ENCODE results near the gene CNTN5.
A peak's percentile ranks its signal among the peaks of the same experiment; 100 is the strongest.
"Not testable (repeated sequence)": the region's sequence is repeated elsewhere in the genome, so short reads cannot be mapped to it uniquely, and the experiment has no call there.

Gene CNTN5

GRCh38 chr11:99814021-99814420, 793.3 kb downstream of the CNTN5 start:
- DNase-seq: no peak
- no peaks in the 10 kb centered on the region for H3K4me1 Mint-ChIP-seq
- H3K27me3 Mint-ChIP-seq: no peaks in the 10 kb centered on the region
- no peak overlapping the region for H3K27ac Mint-ChIP-seq
- H3K4me3 Mint-ChIP-seq: no peak overlapping the region
- peaks cover 18 to 24% of the 10 kb centered on the region in 2 donors for H3K9me3 Mint-ChIP-seq
- no peak for ATAC-seq

- DNase-seq (no peak), ATAC-seq (no peak)
- Mint-ChIP-seq H3K9me3 (peaks cover 24 to 29% of the 10 kb centered on the region in 2 donors), H3K27ac (no peak overlapping the region), H3K4me1 (no peaks in the 10 kb centered on the region), H3K27me3 (no peaks in the 10 kb centered on the region), H3K4me3 (no peak overlapping the region)
Observed at GRCh38 chr11:99814738-99815137, 794.0 kb downstream of the CNTN5 start.

GRCh38 chr11:99818991-99819390, 798.2 kb downstream of the CNTN5 start:
- Mint-ChIP-seq H3K9me3 (peaks cover 25 to 27% of the 10 kb centered on the region in 2 donors), H3K4me1 (no peaks in the 10 kb centered on the region), H3K4me3 (no peak overlapping the region), H3K27me3 (no peaks in the 10 kb centered on the region), H3K27ac (no peak overlapping the region)
- DNase-seq (no peak), ATAC-seq (no peak)

- H3K9me3 Mint-ChIP-seq: peaks cover 5 to 7% of the 10 kb centered on the region in 2 donors
- no peaks in the 10 kb centered on the region for H3K4me1 Mint-ChIP-seq
- H3K27ac Mint-ChIP-seq: no peak overlapping the region
- no peak overlapping the region for H3K4me3 Mint-ChIP-seq
- H3K27me3 Mint-ChIP-seq: no peaks in the 10 kb centered on the region
- ATAC-seq (no peak), DNase-seq (no peak)
Observed at GRCh38 chr11:99822846-99823565, 802.3 kb downstream of the CNTN5 start.

- peaks cover 0 to 11% of the 10 kb centered on the region in 2 donors for H3K9me3 Mint-ChIP-seq
- DNase-seq, H3K4me3 Mint-ChIP-seq, H3K4me1 Mint-ChIP-seq, ATAC-seq, H3K27me3 Mint-ChIP-seq, H3K27ac Mint-ChIP-seq: not testable (repeated sequence)
Observed at GRCh38 chr11:99836739-99837138, 816.0 kb downstream of the CNTN5 start.

- no peaks in the 10 kb centered on the region for H3K9me3 Mint-ChIP-seq
- H3K4me3 Mint-ChIP-seq: no peak overlapping the region
- ATAC-seq (no peak), DNase-seq (no peak)
- no peak overlapping the region for H3K27ac Mint-ChIP-seq
- no peaks in the 10 kb centered on the region for H3K27me3 Mint-ChIP-seq
- no peaks in the 10 kb centered on the region for H3K4me1 Mint-ChIP-seq
Observed at GRCh38 chr11:99841885-99842284, 821.1 kb downstream of the CNTN5 start.

GRCh38 chr11:99865951-99866350, 845.2 kb downstream of the CNTN5 start:
- no peaks in the 10 kb centered on the region for H3K4me1 Mint-ChIP-seq
- no peaks in the 10 kb centered on the region for H3K27me3 Mint-ChIP-seq
- ATAC-seq (no peak), DNase-seq (no peak)
- no peak overlapping the region for H3K27ac Mint-ChIP-seq
- peaks cover 0 to 5% of the 10 kb centered on the region in 2 donors for H3K9me3 Mint-ChIP-seq
- no peak overlapping the region for H3K4me3 Mint-ChIP-seq

- Mint-ChIP-seq H3K27me3 (no peaks in the 10 kb centered on the region), H3K4me3 (no peak overlapping the region), H3K4me1 (no peaks in the 10 kb centered on the region), H3K9me3 (peaks cover 0 to 7% of the 10 kb centered on the region in 2 donors), H3K27ac (no peak overlapping the region)
- ATAC-seq (no peak), DNase-seq (no peak)
Observed at GRCh38 chr11:99881610-99882009, 860.9 kb downstream of the CNTN5 start.

- H3K27ac Mint-ChIP-seq: no peak overlapping the region
- no peak overlapping the region for H3K4me3 Mint-ChIP-seq
- peaks cover 7 to 10% of the 10 kb centered on the region in 2 donors for H3K9me3 Mint-ChIP-seq
- no peaks in the 10 kb centered on the region for H3K27me3 Mint-ChIP-seq
- DNase-seq (no peak), ATAC-seq (no peak)
- H3K4me1 Mint-ChIP-seq: no peaks in the 10 kb centered on the region
Observed at GRCh38 chr11:99884750-99885149, 864.0 kb downstream of the CNTN5 start.

- no peak overlapping the region for H3K27ac Mint-ChIP-seq
- ATAC-seq: no peak
- H3K9me3 Mint-ChIP-seq: peaks cover 7 to 10% of the 10 kb centered on the region in 2 donors
Observed at GRCh38 chr11:99887481-99887880, 866.7 kb downstream of the CNTN5 start.

GRCh38 chr11:99893811-99894210, 873.1 kb downstream of the CNTN5 start:
- Mint-ChIP-seq H3K4me3 (no peak overlapping the region), H3K27ac (no peak overlapping the region), H3K27me3 (no peaks in the 10 kb centered on the region), H3K4me1 (no peaks in the 10 kb centered on the region), H3K9me3 (peaks cover 0 to 12% of the 10 kb centered on the region in 2 donors)
- ATAC-seq (no peak), DNase-seq (no peak)

More at GRCh38 chr11:99887481-99887880, 866.7 kb downstream of the CNTN5 start:
- DNase-seq: no peak
- Mint-ChIP-seq H3K27me3 (no peaks in the 10 kb centered on the region), H3K4me1 (no peaks in the 10 kb centered on the region), H3K4me3 (no peak overlapping the region)

GRCh38 chr11:99901175-99901574, 880.4 kb downstream of the CNTN5 start:
- H3K27me3 Mint-ChIP-seq: no peaks in the 10 kb centered on the region
- H3K27ac Mint-ChIP-seq: no peak overlapping the region
- H3K4me3 Mint-ChIP-seq: no peak overlapping the region
- ATAC-seq (no peak), DNase-seq (no peak)
- no peaks in the 10 kb centered on the region for H3K4me1 Mint-ChIP-seq
- H3K9me3 Mint-ChIP-seq: peaks cover 21 to 30% of the 10 kb centered on the region in 2 donors

GRCh38 chr11:99911116-99911515, 890.4 kb downstream of the CNTN5 start:
- Mint-ChIP-seq H3K27me3 (no peaks in the 10 kb centered on the region), H3K9me3 (peaks cover 0 to 12% of the 10 kb centered on the region in 2 donors), H3K4me1 (no peaks in the 10 kb centered on the region), H3K27ac (peak overlapping the region in 1 of 2 donors; percentile 88), H3K4me3 (no peak overlapping the region)
- no peak for DNase-seq
- no peak for ATAC-seq

GRCh38 chr11:99916078-99916477, 895.3 kb downstream of the CNTN5 start:
- no peak overlapping the region for H3K4me3 Mint-ChIP-seq

GRCh38 chr11:99918761-99919160, 898.0 kb downstream of the CNTN5 start:
- Mint-ChIP-seq H3K4me3 (no peak overlapping the region), H3K9me3 (peaks cover 37 to 39% of the 10 kb centered on the region in 2 donors), H3K4me1 (no peaks in the 10 kb centered on the region), H3K27me3 (no peaks in the 10 kb centered on the region), H3K27ac (no peak overlapping the region)
- ATAC-seq (no peak), DNase-seq (no peak)

More at GRCh38 chr11:99916078-99916477, 895.3 kb downstream of the CNTN5 start:
- DNase-seq (no peak), ATAC-seq (no peak)
- Mint-ChIP-seq H3K9me3 (peaks cover 31 to 33% of the 10 kb centered on the region in 2 donors), H3K4me1 (no peaks in the 10 kb centered on the region), H3K27me3 (no peaks in the 10 kb centered on the region), H3K27ac (no peak overlapping the region)

GRCh38 chr11:99920956-99921355, 900.2 kb downstream of the CNTN5 start:
- Mint-ChIP-seq H3K27ac (no peak overlapping the region), H3K4me3 (no peak overlapping the region), H3K27me3 (no peaks in the 10 kb centered on the region), H3K9me3 (peaks cover 33 to 39% of the 10 kb centered on the region in 2 donors), H3K4me1 (no peaks in the 10 kb centered on the region)
- ATAC-seq: no peak
- no peak for DNase-seq

- Mint-ChIP-seq H3K27ac (no peak overlapping the region), H3K9me3 (peaks cover 24% of the 10 kb centered on the region in 2 donors), H3K27me3 (no peaks in the 10 kb centered on the region), H3K4me1 (no peaks in the 10 kb centered on the region), H3K4me3 (no peak overlapping the region)
- ATAC-seq (no peak), DNase-seq (no peak)
Observed at GRCh38 chr11:99925968-99926367, 905.2 kb downstream of the CNTN5 start.
